Tibial nerve (tissue), 4 donors: Measurements from ENCODE around the gene KIF1B.

ENCODE experiments used
- CTCF ChIP-seq, 5 experiments: fragments of 200-600 bp in 3 of 5; fragments of 450-650 bp in 2 of 5; sonication (generic) in 3 of 5; IDR thresholded peaks; one replicate each; pipeline ENCODE4 v1.5.1; 2016 to 2019; ENCODE audit warnings: antibody characterized with exemption in 5 of 5, mild to moderate bottlenecking in 3 of 5, moderate library complexity in 2 of 5
- EP300 ChIP-seq, 2 donors: sonication (generic); formaldehyde crosslinking; IDR thresholded peaks; one replicate each; pipeline ENCODE4 v1.6.1; 2017; ENCODE audit warnings: antibody characterized with exemption in 2 of 2, mild to moderate bottlenecking in 1 of 2

- TF ChIP-seq CTCF (IDR thresholded peaks at IDR 0.05) (no peak), EP300 (IDR thresholded peaks at IDR 0.05) (no peak)
Measured at GRCh38 chr1:10287023-10287645, 76.8 kb downstream of the KIF1B start.
